Midbrain (tissue), 1 donor: ENCODE data around the gene ABCB1.

Experiments
- DNase-seq: peaks from one replicate; lab custom pipeline; 2025; lab: John Stamatoyannopoulos, UW

Gene ABCB1

DNA sequence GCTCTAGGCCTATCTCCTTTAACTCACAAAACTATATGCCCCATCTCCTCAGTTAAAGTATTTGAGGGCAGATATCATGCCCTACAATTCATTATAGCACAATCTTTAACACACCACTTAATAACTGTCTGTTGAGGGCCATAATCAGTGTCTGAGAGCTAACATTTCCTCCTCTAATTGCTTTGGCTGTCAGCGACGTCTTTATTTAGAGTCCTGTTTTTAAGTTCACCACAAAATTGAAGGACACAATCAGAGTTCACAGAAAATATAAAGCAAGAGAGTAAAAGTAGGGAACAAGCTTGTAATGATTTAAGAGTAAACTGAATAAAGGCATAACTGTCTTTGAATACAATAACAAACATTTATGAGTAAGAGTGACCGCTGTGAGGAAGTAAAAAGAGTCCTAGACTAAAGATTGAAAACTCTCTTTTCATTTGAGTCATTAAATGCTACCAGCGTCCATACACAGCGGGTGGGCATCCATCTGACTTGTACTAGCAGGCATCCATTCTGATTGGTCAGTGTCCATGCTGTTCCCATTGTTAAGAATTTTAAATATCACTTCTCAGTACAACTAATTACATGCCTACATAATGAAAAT lies 86.8 kb downstream of the ABCB1 start:
- DNase-seq: no peak

DNA sequence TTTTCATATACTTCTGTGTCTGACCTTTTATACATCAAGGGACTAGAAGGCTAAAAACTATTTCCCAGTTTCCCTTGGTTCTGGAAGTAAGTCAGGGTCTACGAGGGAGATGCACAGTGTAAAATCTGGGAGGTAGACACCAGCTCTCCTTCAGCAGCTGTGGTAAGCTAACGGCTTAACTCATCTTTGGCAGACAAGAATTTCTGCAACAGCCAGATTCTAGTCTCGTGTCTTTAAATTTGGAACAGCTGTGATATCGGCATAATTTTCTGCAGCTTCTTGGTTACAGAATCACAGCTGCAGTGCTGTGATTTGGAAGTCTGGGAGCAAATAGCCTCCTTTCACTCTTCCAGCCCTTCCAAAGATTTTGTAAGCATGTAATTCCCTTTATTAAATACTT lies 87.8 kb downstream of the ABCB1 start:
- DNase-seq: no peak

DNA sequence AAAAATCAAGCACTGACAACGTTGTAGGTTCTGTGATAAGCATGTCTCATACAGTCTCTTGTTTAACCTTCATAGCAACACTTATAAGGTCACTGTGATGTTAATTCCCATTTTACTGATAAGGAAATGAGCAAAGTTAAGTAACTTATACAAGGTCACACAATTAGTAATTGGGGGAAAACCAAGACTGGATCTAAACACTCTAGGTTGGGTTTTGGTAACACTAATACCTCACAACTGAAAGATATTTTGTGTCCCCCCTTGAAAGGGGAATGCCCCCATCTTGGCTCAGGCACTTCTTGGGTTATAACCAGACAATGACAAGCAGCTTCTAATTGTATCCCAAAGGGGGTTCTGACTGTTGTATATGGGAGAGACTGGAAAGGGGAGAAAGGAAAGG lies 89.2 kb downstream of the ABCB1 start:
- no peak for DNase-seq

- DNase-seq: no peak
Observed at GRCh38 chr7:87510411-87510875, 90.2 kb downstream of the ABCB1 start.

DNA sequence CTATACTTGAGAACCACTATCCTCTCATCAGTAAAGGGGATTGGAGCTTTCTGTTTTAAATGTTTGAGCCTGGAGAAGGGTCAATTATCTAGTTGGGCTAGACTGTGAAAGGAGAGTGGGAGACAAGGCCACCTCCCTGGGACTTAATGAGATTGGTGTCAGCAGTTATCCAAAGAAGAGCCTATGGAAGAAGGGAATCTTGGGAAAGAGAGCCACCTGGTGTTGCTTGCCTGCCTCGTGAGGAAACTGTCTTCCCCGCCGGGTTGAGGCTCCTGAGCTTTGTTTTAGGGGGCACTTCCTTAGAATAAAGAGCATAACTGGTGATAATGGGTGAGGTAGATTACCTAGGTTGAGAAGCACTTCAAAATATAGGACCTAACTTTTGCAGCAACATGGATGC lies 93.2 kb downstream of the ABCB1 start:
- DNase-seq: no peak

DNA sequence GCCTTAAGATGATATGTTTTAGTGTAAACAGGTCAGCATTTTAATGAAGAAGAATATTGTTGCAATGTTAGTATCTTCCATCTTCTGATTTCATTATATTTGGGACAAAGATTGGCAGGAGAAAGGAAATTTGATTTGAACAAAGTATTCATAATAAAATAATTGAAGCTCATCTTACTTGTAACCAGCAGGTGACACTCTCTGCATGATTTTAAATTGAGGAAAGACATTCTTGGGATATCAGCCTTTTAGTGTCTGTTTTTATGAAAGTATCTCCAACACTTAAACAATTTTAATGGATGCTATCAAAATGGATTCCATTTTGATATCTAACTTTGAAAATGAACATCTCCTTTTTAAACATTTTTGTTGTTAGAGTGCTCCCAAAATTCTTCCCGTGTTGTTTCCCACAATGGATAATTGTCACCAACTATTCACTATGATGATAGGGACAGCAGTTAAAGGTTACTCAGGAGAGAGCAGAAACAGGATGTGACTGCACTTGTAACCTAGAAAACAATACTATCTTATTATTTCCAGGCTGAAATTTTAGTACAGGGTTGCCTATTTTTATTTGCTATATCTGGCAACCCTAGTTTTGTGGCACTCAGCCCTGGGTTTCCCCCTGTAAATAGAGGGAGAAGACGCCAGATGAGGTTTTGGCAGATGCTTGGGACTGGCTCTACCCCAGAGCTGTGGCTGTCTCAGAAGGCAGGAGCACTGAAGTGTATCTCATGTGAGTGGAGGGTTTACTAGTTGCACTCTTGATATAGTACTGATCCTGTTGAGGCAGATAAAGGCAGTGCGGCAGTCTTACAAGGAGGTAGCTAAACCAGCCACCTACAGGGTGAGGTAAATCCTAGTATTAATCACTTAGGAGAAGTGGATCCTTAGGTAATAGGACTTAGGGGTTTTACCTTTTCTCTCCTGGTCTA lies 94.2 kb downstream of the ABCB1 start:
- DNase-seq: peak; percentile 24

GRCh38 chr7:87505557-87506245 lies 95.0 kb downstream of the ABCB1 start:
- DNase-seq: no peak

DNA sequence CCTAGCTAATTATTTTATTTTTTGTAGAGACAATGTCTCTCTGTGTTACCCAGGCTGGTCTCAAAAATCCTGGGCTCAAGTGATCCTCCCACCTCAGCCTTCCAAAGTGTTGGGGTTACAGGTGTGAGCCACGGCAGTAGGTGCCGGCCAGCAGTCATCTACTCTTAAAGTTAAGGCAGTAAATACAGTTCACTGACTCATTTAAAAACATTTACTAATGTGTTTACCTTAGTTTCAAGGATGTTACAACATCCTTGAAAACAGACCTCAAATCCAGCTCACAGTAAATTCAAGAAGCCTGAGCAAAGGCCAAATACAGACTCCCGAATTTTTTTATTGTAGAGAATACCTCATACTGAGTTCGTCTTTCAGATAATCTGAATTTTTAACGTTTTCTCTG lies 95.6 kb downstream of the ABCB1 start:
- DNase-seq: no peak

DNA sequence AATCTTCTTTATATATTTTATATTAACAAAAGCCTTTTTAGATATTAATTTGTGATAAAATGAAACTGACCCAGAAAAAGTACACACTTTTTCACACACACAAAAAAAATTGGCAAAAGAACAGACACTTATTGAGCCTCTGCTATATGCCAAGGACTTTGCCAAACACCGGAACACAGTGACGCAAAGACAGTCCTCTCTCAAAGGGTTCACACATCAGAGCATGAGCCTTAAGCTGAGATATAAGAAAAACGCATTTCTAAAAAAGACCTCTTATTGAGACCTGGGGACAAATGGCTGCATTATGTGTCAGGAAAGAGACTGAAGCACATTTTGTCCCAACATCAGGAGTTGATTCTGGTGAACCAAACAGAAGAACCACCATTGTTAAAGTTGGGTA lies 101.2 kb downstream of the ABCB1 start:
- DNase-seq: no peak

- DNase-seq: no peak
Observed at GRCh38 chr7:87498893-87499292, 101.8 kb downstream of the ABCB1 start.

- DNase-seq: no peak
Observed at GRCh38 chr7:87497482-87497881, 103.2 kb downstream of the ABCB1 start.

DNA sequence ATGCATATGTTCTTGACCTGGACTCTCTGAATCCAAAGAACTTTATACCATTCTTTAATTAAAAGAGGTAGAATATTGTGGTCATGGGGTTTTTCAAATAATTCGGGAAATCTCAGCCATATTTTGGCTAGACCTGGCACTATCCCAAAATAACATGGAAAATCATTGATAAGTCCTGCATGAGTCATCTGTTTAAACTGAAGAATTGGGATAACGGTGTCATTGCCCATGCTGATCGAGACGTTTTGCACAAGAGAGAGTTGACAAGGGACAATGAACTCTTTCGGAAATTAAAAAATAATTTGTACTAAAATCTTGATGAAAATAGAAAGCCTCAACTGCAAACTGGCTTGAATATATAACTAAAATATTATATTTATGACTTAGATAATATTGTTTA lies 105.3 kb downstream of the ABCB1 start:
- DNase-seq: no peak

DNA sequence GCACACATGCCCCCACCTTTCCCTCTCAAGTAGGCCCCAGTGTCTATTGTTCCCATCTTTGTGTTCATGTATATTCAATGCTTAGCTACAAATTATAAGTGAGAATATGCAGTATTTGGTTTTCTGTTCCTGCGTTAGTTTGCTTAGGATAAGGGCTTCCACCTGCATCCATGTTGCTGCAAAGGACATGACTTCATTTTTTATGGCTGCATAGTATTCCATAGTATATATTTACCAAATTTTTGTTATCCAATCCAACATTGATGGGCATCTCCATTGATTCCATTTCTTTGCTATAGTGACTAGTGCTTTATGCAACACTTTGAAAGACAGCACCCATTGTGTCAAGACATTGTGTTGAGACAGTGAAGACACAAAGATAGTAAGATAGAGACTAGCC lies 106.2 kb downstream of the ABCB1 start:
- no peak for DNase-seq

- no peak for DNase-seq
Observed at GRCh38 chr7:87483131-87483530, 117.6 kb downstream of the ABCB1 start.

GRCh38 chr7:87482115-87482514 lies 118.6 kb downstream of the ABCB1 start:
- no peak for DNase-seq

- DNase-seq: no peak
Observed at GRCh38 chr7:87480386-87480785, 120.3 kb downstream of the ABCB1 start.

GRCh38 chr7:87479951-87480350 lies 120.7 kb downstream of the ABCB1 start:
- no peak for DNase-seq

DNA sequence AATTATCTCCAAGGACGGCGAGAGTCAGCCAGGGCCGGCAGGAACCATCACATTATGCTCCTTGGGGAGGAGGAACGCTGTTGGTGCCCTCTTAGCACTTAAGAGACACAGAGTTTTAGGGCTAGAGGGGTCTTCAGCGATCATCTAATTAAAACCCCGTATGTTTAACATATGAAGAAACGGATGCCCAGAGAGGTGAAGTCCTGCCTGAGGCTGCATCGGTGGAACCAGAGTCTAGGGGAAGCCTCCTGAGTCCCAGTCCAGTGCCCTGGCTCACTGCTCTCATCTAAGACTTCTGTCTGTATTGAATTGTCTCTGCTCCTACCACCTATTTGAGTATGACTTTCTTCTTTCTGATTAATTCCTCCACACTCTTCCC lies 124.5 kb downstream of the ABCB1 start:
- DNase-seq: no peak

DNA sequence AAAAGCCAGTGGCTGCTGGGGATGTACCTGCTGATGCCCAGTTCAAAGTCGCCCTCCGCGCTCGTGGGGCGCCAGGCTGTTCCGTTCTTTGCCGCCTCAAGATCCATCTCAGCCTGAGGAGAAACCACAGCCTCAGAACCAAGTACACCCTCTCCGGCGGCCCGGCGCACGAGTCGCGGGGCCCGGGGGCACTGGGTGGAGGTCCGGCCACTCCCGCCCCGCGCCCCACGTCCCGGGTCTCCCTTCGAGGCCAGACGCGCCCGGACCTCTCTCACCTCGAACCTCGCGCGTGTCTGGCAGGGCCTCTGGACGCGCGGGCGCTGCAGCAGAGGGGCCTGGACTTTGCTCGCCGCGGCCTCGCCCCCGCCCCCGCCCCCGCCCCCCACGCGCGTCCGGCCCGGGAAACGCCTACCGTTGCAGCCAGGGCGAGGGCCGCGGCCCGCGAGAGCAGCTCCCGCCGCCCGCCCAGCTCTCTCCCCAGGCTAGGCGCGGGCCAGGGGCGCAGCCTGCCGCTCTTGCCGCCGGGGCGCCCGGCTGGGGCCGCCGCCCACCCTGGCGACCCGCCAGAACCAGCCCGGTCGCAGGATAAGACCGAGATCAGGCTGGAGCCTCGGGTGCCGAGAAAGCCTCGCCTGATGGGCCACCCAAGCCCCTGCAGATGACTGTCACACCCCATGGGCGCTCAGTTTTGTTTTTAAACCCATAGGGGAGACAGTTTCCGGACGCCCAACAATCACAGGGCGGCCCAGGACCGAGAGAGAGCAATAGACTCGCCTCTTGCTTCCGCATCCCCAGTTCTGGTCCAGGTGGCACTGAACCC lies 125.1 kb downstream of the ABCB1 start, which contains the start of gene ABCB4:
Gene ABCB4 (minus strand): TSS at position 322 of the 820 bp plus-strand sequence. CDS start 215 bp downstream, at position 107.
- no peak for DNase-seq

DNA sequence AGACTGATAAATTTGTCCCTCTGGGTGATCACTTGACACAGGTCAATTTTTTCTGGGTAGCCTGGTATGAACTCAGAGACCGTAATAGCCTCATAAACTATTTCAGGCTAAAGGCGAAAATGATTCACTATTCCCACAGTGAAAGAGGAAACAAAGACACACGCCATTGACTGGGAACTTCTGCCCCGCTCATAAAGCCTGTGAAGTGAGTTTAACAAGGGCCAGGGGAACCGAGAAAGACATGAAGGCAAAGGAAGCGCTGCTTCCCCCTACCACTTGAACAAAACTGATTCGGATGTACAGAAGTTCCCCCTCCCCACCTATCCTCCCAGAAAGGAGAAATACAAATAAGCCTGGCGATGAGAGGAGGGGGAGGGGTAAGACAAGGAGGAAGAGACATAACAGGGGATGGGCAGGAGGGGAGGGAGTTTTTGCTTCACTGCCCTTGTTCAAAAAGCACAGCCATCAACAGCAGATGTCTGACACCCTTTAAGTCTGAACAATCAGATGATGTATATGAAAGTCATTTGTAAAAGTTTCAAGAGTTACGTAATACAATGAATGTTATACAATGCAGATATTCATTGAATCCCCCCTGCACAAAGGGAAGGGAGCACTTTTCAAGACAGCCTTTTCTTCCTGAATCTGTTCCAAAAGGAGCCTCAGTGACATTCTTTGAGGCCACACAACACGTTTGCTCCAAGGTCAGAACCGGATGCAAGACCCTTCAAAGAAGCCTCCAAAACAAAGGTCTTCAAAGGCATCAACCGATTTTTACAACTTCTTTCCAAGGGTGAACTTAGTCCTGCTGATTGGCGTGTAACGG lies 125.9 kb downstream of the ABCB1 start:
- DNase-seq: peak; percentile 15

DNA sequence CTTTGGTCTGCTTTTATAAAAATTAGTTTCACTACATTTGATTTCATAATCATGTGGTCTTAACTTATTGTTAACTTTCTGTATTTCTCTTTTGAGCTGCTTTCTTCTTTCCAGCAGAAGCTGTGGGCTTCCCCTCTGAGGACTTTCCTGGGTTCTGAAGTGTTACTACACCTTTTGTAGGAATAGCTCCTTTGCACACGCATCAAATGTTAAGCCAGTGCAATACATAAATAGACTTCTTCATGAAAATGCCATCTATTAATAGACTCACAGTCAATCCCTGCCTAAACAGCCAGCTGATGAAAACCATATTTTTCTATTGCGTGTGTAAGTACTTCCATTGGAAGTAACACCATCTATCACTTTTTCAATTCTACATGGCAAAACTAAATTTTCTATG lies 126.7 kb downstream of the ABCB1 start:
- no peak for DNase-seq
